ENCODE results near the gene ERC2. TPM values are rescaled to one million over a fixed set of nuclear protein-coding genes. Genes with fewer than 3 reads are reported as not detected.

ERC2 gene
- polyA plus RNA-seq, 2 of the 4 experiments (the other 2 are of a cell fraction): 0.16 TPM; not detected in 1

- no peaks in the 10 kb centered on the region for H3K9me3 ChIP-seq
- H3K4me1 ChIP-seq: no peaks in the 10 kb centered on the region
- no peak overlapping the region for H3K4me2 ChIP-seq
- no peak for DNase-seq (ENCODE audit: low read depth in 1 of 2, low spot score in 1 of 2)
- no peak overlapping the region for H3K4me3 ChIP-seq
- ChIA-PET POLR2A (no interaction called here), CTCF (interaction anchor here (1.0 kb wide), 1 partner anchor 18 kb away, joined by 3 read pairs; no protein-coding TSS in a partner anchor)
- ATAC-seq: no peak
- TF ChIP-seq PBX3 (IDR thresholded peaks at IDR 0.05): no peak
- TF ChIP-seq JUNB (IDR thresholded peaks at IDR 0.05): no peak
- no peak for TF ChIP-seq EP300 (IDR thresholded peaks at IDR 0.05)
- H3K27ac ChIP-seq: no peak overlapping the region
- no peak for FAIRE-seq
- WGBS (ENCODE audit: missing lambda C conversion rate): 13% methylated on average over 2 of the region's 2 CpGs
Observed at GRCh38 chr3:56322862-56323261, 145.4 kb downstream of the ERC2 start.

DNA sequence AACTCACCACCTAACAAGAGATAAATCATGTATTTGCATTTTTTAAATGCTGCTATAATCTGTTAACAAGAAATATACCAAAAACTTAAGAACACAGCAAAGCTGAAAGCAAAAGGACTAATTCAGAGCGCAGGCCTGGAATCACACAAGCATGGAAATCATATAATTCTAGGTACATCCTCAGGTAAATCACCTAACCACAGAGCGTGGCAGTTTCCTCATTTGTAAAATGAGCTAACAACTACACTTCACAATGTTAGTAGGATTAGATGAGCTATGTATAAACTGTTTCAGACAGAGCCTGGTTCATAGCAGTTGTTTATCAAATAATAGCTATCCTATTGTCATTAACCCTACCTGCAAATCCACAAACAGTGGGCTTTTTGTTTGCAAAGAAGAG, 146.4 kb downstream of the ERC2 start:
- CTCF ChIA-PET: interaction anchor here (2.4 kb wide), 1 partner anchor 19 kb away, joined by 7 read pairs; no protein-coding TSS in a partner anchor

GRCh38 chr3:56321383-56321782, 146.9 kb downstream of the ERC2 start:
- FAIRE-seq (no peak), ATAC-seq (no peak), DNase-seq (ENCODE audit: low read depth in 1 of 2, low spot score in 1 of 2) (no peak)
- 15% methylated on average over 1 of the region's 1 CpG for WGBS (ENCODE audit: missing lambda C conversion rate)
- no peak overlapping the region for H3K4me2 ChIP-seq
- ChIA-PET CTCF (interaction anchor here (2.4 kb wide), 1 partner anchor 19 kb away, joined by 7 read pairs; no protein-coding TSS in a partner anchor), POLR2A (no interaction called here)
- H3K4me3 ChIP-seq: no peak overlapping the region
- H3K4me1 ChIP-seq: no peaks in the 10 kb centered on the region
- H3K9me3 ChIP-seq: no peaks in the 10 kb centered on the region
- no peak overlapping the region for H3K27ac ChIP-seq
- TF ChIP-seq REST (IDR thresholded peaks at IDR 0.05) (no peak), CTCF (IDR thresholded peaks at IDR 0.05) (no peak), MYC (IDR thresholded peaks at IDR 0.05; ENCODE audit: borderline replicate concordance, low read length) (no peak), PHF8 (IDR thresholded peaks at IDR 0.05; ENCODE audit: borderline replicate concordance, low read depth) (no peak), RAD21 (conservative IDR thresholded peaks at IDR 0.05 in 1 of 2, IDR thresholded peaks at IDR 0.05 in 1 of 2) (no peak), HOXA7 (CRISPR knock-in tag; IDR thresholded peaks at IDR 0.05) (no peak), ZNF302 (CRISPR knock-in tag; IDR thresholded peaks at IDR 0.05) (no peak), RCOR1 (IDR thresholded peaks at IDR 0.05; ENCODE audit: low read depth, low read length) (no peak), CHD4 (IDR thresholded peaks at IDR 0.05; ENCODE audit: borderline replicate concordance) (no peak)

More for the DNA sequence above, 146.4 kb downstream of the ERC2 start:
- FAIRE-seq (no peak), ATAC-seq (no peak), DNase-seq (ENCODE audit: low read depth in 1 of 2, low spot score in 1 of 2) (no peak)
- H3K9me3 ChIP-seq: no peaks in the 10 kb centered on the region
- no peak overlapping the region for H3K4me2 ChIP-seq
- POLR2A ChIA-PET: no interaction called here
- no peaks in the 10 kb centered on the region for H3K4me1 ChIP-seq
- TF ChIP-seq CTCF (IDR thresholded peaks at IDR 0.05) (no peak), RARB (CRISPR knock-in tag; IDR thresholded peaks at IDR 0.05) (no peak), CHD4 (IDR thresholded peaks at IDR 0.05; ENCODE audit: borderline replicate concordance) (no peak), PHF8 (IDR thresholded peaks at IDR 0.05; ENCODE audit: borderline replicate concordance, low read depth) (no peak), NPAS2 (CRISPR knock-in tag; IDR thresholded peaks at IDR 0.05; ENCODE audit: borderline replicate concordance) (no peak), HMGXB4 (CRISPR knock-in tag; IDR thresholded peaks at IDR 0.05; ENCODE audit: borderline replicate concordance) (no peak), CHD2 (IDR thresholded peaks at IDR 0.05; ENCODE audit: low read length, partially characterized antibody) (no peak), BHLHE40 (IDR thresholded peaks at IDR 0.05; ENCODE audit: low read depth, low read length) (no peak), POLR2A (IDR thresholded peaks at IDR 0.05; ENCODE audit: low read length) (no peak), FOSL2 (IDR thresholded peaks at IDR 0.05) (no peak), FOSL2 (CRISPR knock-in tag; IDR thresholded peaks at IDR 0.05) (no peak), EHF (CRISPR knock-in tag; IDR thresholded peaks at IDR 0.05) (no peak)
- 31% methylated on average over 2 of the region's 2 CpGs for WGBS (ENCODE audit: missing lambda C conversion rate)
- H3K4me3 ChIP-seq: no peak overlapping the region
- no peak overlapping the region for H3K27ac ChIP-seq
